IPS DF 19.7 (cell line): Measurements from ENCODE around the gene MCRIP1.
"Not testable (repeated sequence)": the region's sequence is repeated elsewhere in the genome, so short reads cannot be mapped to it uniquely, and the experiment has no call there.

ENCODE experiments used
- DNase-seq: peaks from one replicate; pipeline ENCODE4 v3.0.0-alpha.2; 2013; ENCODE audit warnings: low read depth, low spot score

The MCRIP1 gene

DNA sequence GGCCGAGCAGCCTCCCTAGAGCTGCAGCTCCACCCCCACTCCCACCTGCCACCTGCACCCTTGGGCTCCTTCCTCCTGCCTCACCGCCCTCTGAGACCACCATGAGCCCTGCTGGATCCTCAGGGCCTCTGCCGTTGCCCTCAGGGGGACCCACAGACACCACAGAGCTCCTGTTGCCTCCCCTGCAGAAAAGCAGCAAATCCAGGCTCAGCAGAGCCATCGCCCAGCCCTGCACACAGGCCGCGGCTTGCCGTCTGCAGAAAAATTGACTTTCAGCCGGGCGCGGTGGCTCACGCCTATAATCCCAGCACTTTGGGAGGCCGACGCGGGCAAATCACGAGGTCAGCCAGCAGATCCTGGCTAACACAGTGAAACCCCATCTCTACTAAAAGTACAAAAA lies 8.8 kb upstream of the MCRIP1 start:
- no peak for DNase-seq

- no peak for DNase-seq
Observed at GRCh38 chr17:81840826-81841778, 8.0 kb upstream of the MCRIP1 start.

DNA sequence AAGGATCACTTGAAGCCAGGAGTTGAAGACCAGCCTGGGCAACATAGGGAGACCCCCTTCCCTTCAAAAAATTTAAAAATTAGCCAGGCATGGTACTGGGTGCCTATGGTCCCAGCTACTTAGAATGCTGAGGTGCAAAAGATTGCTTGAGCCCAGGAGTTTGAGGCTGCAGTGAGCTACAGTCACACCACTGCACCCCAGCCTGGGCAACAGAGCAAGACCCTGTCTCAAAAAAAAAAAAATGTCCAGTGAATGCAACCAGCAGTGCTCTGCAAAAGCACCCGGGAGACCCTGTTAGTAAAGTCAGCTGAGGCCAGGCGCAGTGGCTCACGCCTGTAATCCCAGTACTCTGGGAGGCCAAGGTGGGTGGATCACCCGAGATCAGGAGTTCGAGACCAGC lies 7.0 kb upstream of the MCRIP1 start:
- not testable (repeated sequence) for DNase-seq

GRCh38 chr17:81839301-81839700 lies 6.2 kb upstream of the MCRIP1 start:
- DNase-seq, result no peak

DNA sequence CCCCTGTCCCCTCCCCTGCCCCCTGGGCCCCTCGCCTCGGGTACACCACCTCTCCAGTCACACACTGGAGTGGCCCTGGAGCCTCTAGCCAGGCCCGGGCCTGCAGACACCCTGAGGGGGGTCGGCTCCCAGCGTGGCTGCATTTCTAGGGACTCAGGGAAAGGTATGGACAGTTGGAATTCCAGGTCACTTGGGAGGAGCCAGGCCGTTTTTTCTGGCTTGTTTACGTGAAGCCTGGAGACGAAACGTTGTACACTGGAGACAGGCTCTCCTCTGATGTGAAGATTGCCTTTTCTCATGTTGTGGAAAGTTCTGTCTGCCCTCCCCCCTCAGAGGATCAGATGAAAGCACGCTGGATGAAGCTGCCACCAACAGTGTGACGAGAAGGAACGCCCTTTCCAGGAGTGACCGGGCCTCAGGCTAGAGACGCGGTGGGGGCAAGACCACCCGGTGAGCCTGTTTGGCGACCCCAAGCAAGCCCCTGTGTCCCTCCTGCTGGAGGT lies 5.7 kb upstream of the MCRIP1 start:
- DNase-seq, result no peak

GRCh38 chr17:81837641-81838040 lies 4.5 kb upstream of the MCRIP1 start:
- DNase-seq, result no peak

DNA sequence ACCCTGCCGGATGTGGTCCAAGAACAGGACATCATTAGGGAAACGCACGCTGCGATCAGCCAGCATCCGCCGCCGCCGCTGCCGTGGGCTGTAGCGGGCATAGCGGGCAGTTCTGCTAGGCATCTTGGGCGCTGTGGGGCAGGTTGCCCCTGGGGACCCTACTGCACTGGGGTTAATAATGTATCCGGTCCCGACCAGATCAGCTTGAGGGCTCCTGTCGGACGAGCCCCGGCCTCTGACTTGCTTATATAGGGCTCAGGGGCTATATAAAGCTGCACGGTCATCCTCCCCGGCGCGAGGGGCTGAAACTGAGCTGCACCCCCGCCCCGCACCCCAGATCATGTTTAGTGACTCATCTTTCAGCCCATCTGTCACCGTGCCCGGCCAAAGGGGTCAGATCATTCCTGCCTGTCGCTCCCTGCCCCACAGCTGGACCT lies 1.8 kb upstream of the MCRIP1 start, which contains the start of gene PPP1R27:
PPP1R27 (minus strand) TSS at position 220 of the 437 bp plus-strand sequence; CDS start at position 123, 97 bp downstream.
- no peak for DNase-seq

DNA sequence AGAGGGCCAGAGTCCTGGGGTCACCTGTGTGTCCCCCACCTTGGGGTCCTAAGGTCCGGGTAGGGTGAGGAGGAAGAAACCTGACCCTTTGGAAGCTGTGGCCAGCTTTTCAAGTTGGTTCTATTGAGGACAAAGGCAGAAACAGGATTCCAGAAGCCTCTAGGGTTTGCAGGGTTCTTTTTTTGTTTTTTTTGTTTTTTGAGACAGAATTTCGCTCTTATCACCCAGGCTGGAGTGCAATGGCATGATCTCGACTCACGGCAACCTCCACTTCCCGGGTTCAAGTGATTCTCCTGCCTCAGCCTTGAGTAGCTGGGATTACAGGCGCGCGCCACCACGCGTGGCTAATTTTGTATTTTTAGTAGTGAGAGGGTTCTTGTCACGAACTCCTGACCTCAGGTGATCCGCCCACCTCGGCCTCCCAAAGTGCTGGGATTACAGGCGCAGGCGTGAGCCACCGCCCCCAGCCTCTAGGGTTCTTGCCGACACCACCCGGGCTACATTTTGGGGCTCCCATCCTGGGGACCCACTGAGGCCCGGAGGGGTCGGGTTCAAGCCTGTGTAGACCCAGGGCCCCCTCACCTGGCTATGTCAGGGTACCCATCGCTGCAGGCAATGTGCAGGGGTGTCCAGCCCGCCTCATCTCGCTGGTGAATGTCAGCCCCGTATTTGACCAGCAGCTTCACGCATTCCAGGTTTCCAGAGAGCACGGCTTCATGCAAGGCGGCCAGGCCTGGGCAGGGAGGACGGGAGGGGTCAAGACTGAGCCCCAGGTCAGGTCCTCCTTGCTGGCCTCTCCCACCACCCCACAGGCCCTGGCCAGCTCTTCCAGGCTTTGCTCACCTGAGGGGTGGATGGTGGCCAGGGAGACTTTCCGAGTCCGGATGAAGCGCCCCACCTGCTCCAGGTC lies 1.1 kb upstream of the MCRIP1 start:
- DNase-seq, result no peak

- DNase-seq, result no peak
Observed at GRCh38 chr17:81832608-81833159, 407 bp downstream of the MCRIP1 start.

DNA sequence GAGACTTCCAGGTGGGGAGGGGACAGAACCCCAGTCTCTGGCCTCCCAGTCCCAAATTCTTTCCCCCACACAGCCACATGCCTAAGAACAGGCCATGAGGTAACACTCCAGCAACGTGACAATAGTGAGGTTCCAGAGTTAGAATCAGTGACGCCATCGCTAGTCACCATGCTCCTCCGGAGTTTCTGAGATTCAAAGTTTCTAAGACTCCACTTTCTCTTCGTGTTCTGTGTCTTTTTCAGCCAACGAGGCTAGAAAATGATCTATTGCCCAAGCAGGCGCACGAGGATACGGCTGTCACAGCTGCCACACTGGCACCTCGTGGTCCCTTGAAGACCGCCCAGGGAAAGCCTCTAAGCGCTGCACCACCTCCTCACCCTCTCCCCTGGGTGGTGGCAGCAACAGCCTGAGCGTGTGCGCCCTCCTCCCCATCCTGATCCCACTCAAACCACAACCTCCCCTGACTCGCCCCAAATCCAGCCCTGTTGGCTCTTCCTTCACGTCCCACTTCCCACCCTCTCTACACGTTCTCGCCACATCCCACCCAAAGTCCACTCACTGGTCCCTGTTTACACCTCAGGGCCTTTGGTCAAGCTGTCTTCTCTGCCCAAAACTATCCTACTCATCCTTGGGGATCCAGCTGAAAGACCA lies 1.0 kb downstream of the MCRIP1 start:
- DNase-seq, result no peak

DNA sequence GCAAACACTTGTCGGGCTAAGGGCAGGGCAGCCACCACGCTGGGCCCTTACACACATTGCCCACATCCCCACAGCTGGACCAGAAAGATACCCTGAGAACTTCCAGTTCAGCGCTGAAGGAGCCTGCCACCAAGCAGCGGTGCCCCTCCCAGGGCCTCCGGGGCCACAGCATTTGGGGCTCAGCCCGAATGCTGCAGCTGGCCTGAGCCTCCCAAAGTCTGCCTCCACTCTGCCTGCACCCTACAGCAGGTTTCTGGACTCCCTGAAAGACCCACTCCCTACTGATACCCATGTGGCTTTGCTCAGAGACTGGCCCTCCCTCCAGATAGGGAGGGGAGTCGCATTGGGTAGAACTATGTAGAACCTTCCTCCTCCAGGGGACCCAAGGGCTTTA lies 1.5 kb downstream of the MCRIP1 start:
- no peak for DNase-seq

GRCh38 chr17:81829858-81830257 lies 3.2 kb downstream of the MCRIP1 start:
- DNase-seq, result no peak

DNA sequence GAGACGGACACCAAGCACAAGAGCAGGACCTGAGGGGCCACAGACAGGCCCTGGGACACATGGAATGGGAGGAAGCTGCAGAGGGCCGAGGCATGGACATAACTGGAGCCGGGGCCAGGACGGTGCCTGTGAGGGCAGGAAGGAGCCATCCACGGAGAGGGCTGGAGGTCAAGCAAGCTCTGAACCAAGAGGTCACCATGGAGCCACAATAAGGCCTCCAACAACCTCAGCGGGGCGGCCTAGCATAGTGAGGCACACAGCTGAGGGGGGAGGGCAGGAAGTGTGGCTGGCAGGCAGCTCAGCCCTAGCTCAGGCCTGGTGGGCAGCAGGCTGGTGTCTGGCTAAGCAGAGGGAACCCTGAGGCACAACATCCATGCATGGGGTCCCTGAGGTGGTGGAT lies 4.4 kb downstream of the MCRIP1 start:
- DNase-seq, result no peak

DNA sequence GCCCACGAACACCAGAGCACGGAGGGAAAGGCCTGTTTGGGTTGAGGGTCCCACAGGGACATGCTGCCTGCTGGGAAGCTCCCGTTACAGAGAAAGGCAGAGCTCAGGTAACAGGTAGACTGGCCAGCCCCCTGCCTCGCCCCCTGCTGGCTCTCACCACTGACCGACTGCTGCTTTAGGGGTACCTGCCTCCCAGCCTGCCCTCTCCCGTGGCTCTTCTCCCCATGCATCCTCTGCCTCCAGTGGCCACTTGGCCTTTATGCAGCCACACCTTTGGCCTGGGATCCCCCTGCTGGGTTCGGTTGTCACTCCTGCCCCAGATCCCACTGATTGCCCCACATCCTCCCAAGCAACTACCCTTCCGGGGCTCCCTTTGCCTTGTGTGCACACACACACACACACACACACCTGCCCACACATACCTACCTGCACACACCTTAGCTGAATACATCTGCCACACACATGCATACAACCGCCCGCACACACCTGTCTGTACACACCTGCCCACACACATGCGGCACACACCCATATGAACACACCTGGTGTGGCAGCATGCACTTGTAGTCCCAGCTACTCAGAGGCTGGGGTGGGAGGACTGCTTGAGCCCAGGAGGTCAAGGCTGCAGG lies 7.1 kb downstream of the MCRIP1 start:
- DNase-seq, result no peak

- no peak for DNase-seq
Observed at GRCh38 chr17:81824595-81824994, 8.5 kb downstream of the MCRIP1 start.

DNA sequence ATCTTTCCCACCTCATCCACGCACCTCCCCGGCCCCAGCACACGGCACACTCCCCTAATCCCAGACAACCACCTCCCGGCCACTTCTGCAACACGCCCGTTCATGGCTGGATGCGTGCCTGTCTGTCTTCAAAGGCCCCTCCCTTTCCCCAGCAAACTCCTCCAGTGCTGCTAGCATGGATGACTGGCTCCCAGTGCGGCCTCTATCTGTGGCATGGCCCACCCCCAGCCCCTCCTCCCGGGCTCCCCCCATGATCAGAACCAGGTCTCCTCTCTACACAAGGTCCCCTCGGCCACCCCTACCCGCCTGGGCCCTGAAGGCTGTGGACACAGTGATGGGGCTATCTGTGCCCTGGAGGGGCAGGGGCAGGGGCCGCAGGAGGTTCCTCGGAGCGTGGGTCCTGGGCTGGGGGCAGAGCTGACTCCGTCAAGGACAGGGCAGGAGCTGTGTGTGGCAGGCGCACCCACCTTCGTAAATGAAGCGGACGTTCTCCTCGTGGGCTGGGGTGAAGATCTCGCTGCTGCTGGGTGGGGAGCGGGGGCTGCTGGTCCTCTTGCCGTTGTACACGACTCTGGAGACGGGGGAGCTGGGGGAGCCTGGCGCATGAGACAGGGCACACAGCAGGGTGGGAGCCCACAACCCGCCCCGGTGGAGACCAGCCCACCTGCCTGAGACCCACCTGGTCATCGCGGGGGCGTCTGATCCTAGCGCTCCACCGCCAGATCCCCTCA lies 9.1 kb downstream of the MCRIP1 start:
- DNase-seq, result no peak

DNA sequence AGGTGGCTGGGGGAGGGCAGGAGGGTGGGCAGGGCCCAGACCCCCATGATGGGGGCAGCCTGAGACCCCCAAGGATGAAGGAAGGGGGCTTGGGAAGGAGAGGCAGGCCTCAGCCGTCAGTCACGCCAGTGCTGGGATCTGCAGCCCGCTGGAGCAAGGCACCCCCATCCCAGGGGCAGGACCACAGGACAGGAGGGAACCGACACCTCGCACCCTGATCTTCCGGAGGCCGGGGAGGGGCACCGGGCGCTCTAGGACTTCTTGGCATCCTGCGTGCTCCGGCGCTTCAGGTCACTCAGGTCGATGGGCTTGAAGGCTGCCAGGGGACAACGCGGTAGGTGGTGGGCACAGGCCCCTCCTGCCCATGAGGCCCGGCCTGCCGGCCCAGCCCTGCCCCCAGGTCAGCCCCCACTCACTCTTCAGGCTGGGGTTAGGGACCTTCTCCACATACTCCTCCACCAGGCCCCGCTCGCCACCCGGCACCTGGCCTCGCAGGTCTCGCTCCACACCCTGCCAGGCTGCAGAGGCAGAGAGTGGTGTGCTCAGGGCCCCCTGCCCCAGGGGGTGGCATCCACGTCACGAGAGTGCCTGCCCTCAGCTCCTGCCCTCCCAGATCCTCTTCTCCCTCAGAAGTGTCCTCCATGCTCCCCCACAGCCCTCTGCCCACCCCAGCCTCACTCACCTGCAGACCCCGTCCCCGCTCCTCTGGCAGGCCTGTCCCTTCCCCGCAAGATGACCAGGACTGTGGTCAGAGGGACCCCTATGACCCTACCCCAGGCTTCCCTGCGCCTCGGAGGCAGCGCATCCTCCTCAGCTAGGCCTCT lies 9.9 kb downstream of the MCRIP1 start:
- no peak for DNase-seq

- DNase-seq, result no peak
Observed at GRCh38 chr17:81822312-81822637, 10.8 kb downstream of the MCRIP1 start.

- DNase-seq, result no peak
Observed at GRCh38 chr17:81821603-81822311, 11.3 kb downstream of the MCRIP1 start.
